CD4-positive, alpha-beta T cell treated with Interleukin-2 at 100 ng/mL for 4 hours (primary cell): Measurements from ENCODE around the gene GPRC5D.

Source experiments
- DNase-seq: peaks from one replicate; pipeline ENCODE4 v3.0.0-alpha.2; 2020; ENCODE audit warnings: low spot score

Gene GPRC5D

GRCh38 chr12:12979731-12980259, 27.8 kb upstream of the GPRC5D start:
- no peak for DNase-seq

DNA sequence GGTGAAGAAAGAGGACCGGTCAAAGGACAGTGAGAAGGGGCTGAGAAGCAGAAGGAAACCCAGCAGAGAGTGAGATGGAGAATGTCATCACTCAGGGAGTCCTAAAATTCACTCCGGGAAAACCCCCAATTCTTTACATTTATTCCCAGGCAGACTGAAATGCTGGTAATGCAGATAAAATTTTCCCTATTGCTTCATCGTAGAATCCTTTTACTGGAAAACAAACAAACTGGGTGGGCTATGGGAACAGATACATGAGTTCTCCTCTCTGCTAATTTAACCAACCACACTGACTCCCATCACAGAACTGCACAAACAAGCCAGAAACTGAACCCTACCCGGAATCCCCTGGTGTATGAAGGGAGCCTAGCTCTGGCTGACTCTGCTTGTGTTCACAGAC, 27.2 kb upstream of the GPRC5D start:
- DNase-seq: no peak

DNA sequence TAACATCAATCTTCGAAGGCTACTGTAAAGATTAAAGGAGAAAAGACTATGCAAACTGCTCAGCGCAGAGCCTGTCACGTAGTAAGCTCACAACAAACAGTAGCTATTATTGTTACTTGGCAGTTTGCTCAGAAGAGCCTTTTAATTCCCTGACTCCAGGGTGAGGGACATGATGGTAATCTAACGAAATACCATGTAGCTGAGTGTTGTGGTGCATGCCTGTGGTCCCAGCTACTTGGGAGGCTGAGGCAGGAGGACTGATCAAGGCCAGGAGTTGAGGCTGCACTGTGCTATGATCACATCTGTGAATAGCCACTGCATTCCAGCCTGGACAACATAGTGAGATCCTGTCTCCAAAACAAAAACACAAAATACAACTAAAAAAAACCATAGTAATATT, 25.3 kb upstream of the GPRC5D start:
- DNase-seq: no peak

- DNase-seq: no peak
Observed at GRCh38 chr12:12976366-12976765, 24.4 kb upstream of the GPRC5D start.

- DNase-seq: no peak
Observed at GRCh38 chr12:12975322-12976077, 23.5 kb upstream of the GPRC5D start.

DNA sequence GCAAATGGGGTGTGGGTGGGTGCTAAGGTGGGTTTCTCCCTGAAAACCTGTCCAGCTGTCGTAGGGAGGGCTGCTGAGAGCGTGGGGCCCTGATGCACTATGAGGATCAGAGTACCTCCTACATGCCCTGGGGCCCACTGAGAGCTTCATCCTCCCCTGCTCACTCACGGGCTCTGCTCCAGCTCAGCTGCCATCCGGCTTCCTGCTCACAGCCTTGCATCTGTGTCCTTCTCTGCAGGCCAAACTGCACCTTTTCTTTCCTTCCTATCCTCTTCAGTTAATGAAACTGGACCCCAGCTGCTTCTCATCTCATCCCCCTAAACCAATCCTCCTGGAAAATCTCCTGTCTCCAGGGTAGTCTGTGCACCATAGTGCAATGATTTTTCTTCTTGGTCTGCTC, 22.2 kb upstream of the GPRC5D start:
- no peak for DNase-seq

DNA sequence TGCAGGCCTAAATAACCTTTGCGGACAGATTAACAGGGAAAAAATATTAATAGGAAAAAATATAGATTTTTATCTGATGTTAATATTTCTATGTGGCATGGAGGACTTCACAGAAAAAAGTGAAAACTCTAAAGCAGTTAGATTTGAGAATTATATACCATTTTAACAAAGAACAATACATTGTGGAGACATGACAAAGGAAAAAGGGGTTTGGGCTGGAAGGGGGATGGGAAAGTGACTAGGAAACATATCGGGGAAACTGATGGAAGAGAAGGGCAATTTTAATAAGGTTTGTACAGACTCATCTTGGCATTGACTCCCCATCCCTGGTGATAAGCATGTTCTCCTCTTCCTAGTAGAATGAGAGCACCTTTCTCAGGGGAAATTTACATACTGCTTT, 21.0 kb upstream of the GPRC5D start:
- no peak for DNase-seq

DNA sequence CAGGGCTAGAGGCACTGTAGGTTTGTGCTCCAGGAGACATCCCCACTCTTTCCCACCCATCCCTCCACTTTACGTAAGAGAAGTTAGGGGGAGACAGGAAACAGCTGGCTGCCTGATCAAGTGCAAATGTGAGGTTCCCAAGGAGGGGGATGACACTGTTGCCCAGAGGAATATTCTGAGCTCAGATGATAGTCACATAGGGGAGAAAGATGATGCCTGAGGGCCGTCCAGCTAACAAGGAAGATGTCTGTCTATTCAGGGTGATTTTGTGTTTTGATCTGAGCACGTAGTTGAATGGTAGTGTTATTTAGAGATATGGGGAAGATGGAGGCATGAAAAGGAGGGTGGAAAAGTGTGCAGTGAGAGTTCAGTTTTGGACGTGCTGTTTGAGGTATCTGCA, 13.9 kb upstream of the GPRC5D start:
- no peak for DNase-seq

- no peak for DNase-seq
Observed at GRCh38 chr12:12964255-12964654, 12.3 kb upstream of the GPRC5D start.

DNA sequence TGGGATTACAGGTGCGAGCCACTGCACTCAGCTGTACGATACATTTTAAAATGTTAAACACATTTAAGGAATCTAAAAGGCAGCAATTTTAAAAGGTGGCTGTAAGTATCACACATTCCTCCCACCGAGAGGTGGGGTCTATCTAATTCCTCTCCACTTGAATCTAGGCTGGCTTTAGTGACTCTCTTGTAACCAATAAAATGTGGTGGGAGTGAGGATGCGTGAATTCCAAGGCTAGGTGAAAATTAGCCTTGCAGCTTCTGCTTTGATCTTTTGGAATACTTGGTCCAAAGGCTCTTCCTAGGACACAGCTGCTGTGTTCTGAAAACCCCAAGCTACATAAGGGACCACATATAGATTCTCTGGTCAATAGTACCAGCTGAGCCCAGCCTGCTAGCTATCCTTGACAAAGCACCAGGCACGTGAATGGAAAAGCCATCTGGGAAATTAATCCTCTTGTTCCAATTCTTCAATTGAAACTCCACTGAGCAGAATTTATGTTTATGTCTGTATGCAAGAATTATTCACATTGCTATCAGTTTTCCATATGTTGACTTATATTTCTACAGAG, 8.8 kb upstream of the GPRC5D start:
- no peak for DNase-seq

DNA sequence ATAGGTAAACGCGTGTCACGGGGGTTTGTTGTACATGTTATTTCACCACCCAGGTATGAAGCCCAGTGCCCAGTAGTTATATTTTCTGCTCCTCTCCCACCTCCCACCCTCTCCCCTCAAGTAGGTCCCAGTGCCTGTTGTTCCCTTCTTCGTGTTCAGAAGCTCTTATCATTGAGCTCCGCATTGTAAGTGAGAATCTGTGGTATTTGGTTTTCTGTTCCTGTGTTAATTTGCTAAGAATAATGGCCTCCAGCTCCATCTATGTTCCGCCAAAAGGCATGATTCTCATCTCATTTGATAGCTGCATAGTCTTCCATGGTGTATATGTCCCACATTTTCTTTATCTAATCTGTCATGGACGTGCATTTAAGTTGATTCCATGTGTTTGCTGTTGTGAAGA, 6.9 kb upstream of the GPRC5D start:
- no peak for DNase-seq

DNA sequence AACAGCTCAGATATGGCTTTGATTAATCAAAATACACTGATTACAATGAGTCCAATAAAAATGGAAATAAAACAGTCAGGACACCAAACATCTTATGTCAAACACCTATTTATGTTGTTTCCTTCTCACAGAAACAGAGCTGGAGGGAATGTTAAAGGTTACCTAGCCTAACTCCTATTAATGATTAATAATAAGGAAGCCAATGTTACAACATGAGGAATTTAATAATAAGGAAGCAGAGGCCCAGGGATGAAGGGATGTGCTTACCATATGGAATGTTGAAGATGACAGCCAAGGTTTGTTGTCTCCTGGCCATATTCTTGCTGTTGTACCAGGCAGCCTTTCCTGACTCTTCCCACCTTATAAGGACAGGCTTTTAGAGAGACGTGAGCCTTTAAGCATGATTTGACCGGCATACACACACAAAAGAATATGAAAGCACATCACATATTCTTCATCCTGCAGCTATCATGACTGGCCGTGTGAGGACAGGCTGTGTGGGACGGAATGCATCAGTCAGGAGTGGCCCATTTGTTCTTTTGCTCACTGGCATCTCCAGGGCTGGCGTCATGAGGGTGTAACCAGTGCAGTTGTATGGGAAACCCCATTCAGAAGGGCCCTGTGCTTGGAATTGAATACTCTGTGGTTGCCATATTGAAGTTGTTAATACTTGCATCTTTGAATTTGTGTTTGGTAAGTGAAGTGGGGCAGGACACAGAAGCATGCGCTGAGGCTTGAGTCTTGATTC, 3.1 kb upstream of the GPRC5D start:
- DNase-seq: no peak

- DNase-seq: no peak
Observed at GRCh38 chr12:12954356-12954755, 2.4 kb upstream of the GPRC5D start.

GRCh38 chr12:12951504-12951903, 466 bp downstream of the GPRC5D start:
- no peak for DNase-seq

DNA sequence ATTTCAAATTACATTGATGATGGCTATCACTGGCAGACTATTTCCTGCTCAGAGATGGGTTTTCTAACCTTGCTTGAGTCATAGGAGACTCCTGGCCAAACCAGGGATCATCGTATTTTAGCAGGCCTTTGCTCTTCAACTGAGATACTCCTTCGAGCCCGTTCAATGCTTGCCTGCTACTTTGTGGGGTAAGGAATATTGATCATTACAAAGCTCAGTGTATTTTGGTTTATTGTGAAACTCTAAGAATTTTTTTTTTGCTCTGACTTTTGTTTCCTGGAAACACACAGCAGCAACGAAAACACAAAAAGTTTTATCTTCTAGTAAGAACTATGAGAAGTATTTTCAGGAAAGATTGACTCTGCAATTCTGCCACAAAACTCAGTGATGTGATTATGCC, 4.1 kb downstream of the GPRC5D start:
- DNase-seq: no peak

- no peak for DNase-seq
Observed at GRCh38 chr12:12946686-12947355, 5.1 kb downstream of the GPRC5D start.

DNA sequence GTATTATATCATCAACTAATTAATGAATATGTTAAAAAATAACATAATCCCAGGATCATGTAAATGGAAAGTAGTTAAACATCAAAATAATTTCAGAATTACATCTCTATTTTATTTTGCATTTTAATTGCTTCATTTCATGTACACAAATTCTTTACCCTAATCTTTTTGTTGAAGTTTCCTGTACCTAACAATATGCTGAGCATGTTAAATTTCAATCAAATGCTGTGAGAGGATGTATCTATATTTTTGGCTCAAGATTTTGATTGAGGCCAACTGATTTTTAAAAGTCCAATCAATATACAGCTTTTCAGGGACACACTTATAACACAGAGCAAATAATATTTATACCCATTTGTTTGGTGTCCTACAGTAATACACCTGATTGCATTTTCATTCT, 6.4 kb downstream of the GPRC5D start:
- DNase-seq: no peak

- no peak for DNase-seq
Observed at GRCh38 chr12:12943586-12944260, 8.2 kb downstream of the GPRC5D start.

DNA sequence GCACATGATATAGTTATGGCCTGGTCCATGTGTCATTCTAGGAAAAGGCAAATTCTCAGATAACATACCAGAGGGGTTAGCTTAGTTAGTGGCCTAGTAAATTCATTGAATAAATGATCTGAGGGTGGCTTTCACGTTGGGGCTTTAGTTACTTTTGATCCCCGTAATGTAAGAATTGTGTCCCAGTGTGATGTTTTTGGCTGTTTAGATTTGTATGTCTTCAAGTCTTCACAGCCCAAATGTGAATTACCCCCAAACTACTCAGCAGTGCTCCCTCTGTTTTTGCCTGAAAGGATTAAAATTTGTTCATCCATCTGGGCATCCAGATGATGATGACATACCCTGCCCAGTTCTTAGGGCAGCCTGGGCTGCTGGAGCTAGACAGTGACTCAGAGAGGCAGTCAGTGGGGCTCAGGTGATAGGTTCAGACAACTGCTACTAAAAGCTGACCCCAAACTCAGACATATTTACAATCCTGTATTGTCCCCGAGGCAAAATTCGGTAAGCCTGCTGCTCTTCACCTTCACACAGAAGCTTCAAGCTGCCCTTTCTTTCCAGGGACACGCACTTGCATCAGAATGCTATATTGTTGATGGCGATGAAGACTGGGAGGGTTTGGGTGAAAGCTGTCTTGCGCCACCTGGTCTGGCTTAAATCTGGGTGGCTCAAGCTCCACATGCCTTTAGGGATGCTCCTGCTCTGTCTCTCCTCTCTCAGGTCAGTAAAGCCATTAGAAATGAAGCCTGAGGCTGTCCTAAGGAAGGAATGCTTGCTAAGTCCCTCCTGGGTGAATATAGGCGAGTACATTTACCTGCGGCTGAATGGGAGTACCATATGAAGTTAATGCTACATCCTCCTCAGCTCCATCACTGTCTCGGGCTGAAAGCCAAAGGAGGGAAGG, 10.3 kb downstream of the GPRC5D start:
- DNase-seq: no peak

- no peak for DNase-seq
Observed at GRCh38 chr12:12939888-12940287, 12.1 kb downstream of the GPRC5D start.

DNA sequence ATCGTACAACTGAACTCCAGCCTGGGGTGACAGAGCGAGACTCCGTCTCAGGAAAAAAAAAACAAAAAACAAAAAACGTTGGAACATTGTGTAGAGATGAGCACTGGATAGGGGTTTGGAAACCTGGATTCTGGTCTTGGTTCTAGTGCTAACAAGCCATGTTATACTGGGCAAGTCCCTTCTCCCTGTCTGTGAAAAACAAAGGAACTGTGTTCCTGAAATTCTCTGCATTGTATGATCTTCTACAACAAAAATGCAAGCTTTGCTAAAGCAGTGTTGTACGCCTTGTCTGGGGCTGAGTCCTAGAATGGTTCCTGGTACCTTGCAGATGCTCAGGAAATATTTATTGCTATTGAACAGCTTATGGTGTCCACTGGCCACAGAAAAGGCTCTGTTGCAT, 13.4 kb downstream of the GPRC5D start:
- no peak for DNase-seq
